Activated CD8-positive, alpha-beta memory T cell treated with anti-CD3 and anti-CD28 coated beads, Interleukin-2, amount 10 ng/mL, durations not matched to agents 7 days and 5 days (primary cell): ENCODE results near the gene LAMP1. TPM values are rescaled to one million over a fixed set of nuclear protein-coding genes. Genes with fewer than 3 reads are reported as not detected.
"Not testable (repeated sequence)": the region's sequence is repeated elsewhere in the genome, so short reads cannot be mapped to it uniquely, and the experiment has no call there.

Experiments
- ATAC-seq: fragments of 150-1000 bp; cut with Tn5 transposase; one replicate; pipeline ENCODE4 v1.10.0; 2021; ENCODE audit warnings: moderate library complexity
- CTCF ChIA-PET: fragments of 350-600 bp; sonication (Branson Sonifier 250); formaldehyde crosslinking; loops from one replicate; lab custom pipeline; 2021; ENCODE audit warnings: antibody characterized with exemption; lab: Charles Lee
- DNase-seq: peaks from one replicate; pipeline ENCODE4 v3.0.0-alpha.2; 2020
- H3K27ac Mint-ChIP-seq: one replicate; pipeline ENCODE4 v1.8.0; 2021; ENCODE audit warnings: mild to moderate bottlenecking, mixed read lengths
- H3K27me3 Mint-ChIP-seq: one replicate; pipeline ENCODE4 v1.8.0; 2021; ENCODE audit warnings: mixed read lengths
- H3K36me3 Mint-ChIP-seq: one replicate; pipeline ENCODE4 v1.8.0; 2021; ENCODE audit warnings: mild to moderate bottlenecking, mixed read lengths
- H3K4me1 Mint-ChIP-seq: one replicate; pipeline ENCODE4 v1.8.0; 2021; ENCODE audit warnings: mixed read lengths
- H3K4me3 Mint-ChIP-seq: one replicate; pipeline ENCODE4 v1.8.0; 2021; ENCODE audit warnings: mild to moderate bottlenecking, moderate library complexity, mixed read lengths
- H3K9me3 Mint-ChIP-seq: one replicate; pipeline ENCODE4 v1.8.0; 2022; ENCODE audit warnings: low read depth, mixed read lengths
- total RNA-seq, 2 experiments: library from RNA; stranded (reverse); gene quantifications; one replicate each; pipeline ENCODE4 v1.2.3, GENCODE V29; 2021

The LAMP1 gene
- total RNA-seq, 2 experiments from 2014 or later = 72.3 to 83.0 TPM

GRCh38 chr13:113305208-113305607, 8.2 kb downstream of the LAMP1 start:
- Mint-ChIP-seq H3K9me3 (no peaks in the 10 kb centered on the region), H3K4me1 (peaks cover 10% of the 10 kb centered on the region), H3K27ac (no peak overlapping the region), H3K36me3 (peaks cover 13% of the 10 kb centered on the region), H3K27me3 (no peaks in the 10 kb centered on the region), H3K4me3 (no peak overlapping the region)
- DNase-seq = no peak
- CTCF ChIA-PET = no interaction called here
- ATAC-seq = no peak

GRCh38 chr13:113307491-113307890, 10.5 kb downstream of the LAMP1 start:
- no peak for ATAC-seq
- Mint-ChIP-seq H3K4me1 (peaks cover 6% of the 10 kb centered on the region), H3K27ac (no peak overlapping the region), H3K36me3 (peaks cover 18% of the 10 kb centered on the region), H3K27me3 (no peaks in the 10 kb centered on the region), H3K4me3 (no peak overlapping the region), H3K9me3 (no peaks in the 10 kb centered on the region)
- CTCF ChIA-PET = no interaction called here
- DNase-seq = no peak

GRCh38 chr13:113309473-113309872, 12.4 kb downstream of the LAMP1 start:
- H3K27me3 Mint-ChIP-seq = no peaks in the 10 kb centered on the region
- no peaks in the 10 kb centered on the region for H3K4me1 Mint-ChIP-seq
- no peak for DNase-seq
- no peak overlapping the region for H3K27ac Mint-ChIP-seq
- CTCF ChIA-PET = no interaction called here
- peaks cover 18% of the 10 kb centered on the region for H3K36me3 Mint-ChIP-seq
- H3K4me3 Mint-ChIP-seq = no peak overlapping the region
- no peaks in the 10 kb centered on the region for H3K9me3 Mint-ChIP-seq
- no peak for ATAC-seq

- H3K4me3 Mint-ChIP-seq, CTCF ChIA-PET, H3K27ac Mint-ChIP-seq, H3K9me3 Mint-ChIP-seq, H3K27me3 Mint-ChIP-seq, DNase-seq, H3K4me1 Mint-ChIP-seq, ATAC-seq: not testable (repeated sequence)
- H3K36me3 Mint-ChIP-seq = peaks cover 10% of the 10 kb centered on the region
These were observed 17.1 kb downstream of the LAMP1 start for GRCh38 chr13:113314112-113314511.

- H3K36me3 Mint-ChIP-seq, ATAC-seq, DNase-seq, H3K9me3 Mint-ChIP-seq, H3K27me3 Mint-ChIP-seq, H3K27ac Mint-ChIP-seq, H3K4me3 Mint-ChIP-seq, CTCF ChIA-PET, H3K4me1 Mint-ChIP-seq: not testable (repeated sequence)
These were observed 17.9 kb downstream of the LAMP1 start for GRCh38 chr13:113314895-113315470.

- Mint-ChIP-seq H3K9me3 (no peaks in the 10 kb centered on the region), H3K4me1 (no peaks in the 10 kb centered on the region), H3K27ac (no peak overlapping the region), H3K36me3 (peaks cover 4% of the 10 kb centered on the region), H3K4me3 (no peak overlapping the region), H3K27me3 (no peaks in the 10 kb centered on the region)
- CTCF ChIA-PET = interaction anchor here (1.4 kb wide), 1 partner anchor 19 kb away, joined by 3 read pairs; the partner anchor contains the start of gene LAMP1
- DNase-seq = no peak
- no peak for ATAC-seq
These were observed 19.0 kb downstream of the LAMP1 start for GRCh38 chr13:113315992-113316391.

- H3K36me3 Mint-ChIP-seq = peaks cover 10% of the 10 kb centered on the region
- no peak overlapping the region for H3K27ac Mint-ChIP-seq
- no peak for ATAC-seq
These were observed 20.0 kb downstream of the LAMP1 start for GRCh38 chr13:113317031-113317430.

GRCh38 chr13:113318956-113319355, 21.9 kb downstream of the LAMP1 start:
- DNase-seq = no peak
- CTCF ChIA-PET = no interaction called here
- ATAC-seq = no peak
- H3K36me3 Mint-ChIP-seq = peaks cover 21% of the 10 kb centered on the region
- no peaks in the 10 kb centered on the region for H3K9me3 Mint-ChIP-seq
- no peaks in the 10 kb centered on the region for H3K27me3 Mint-ChIP-seq
- no peak overlapping the region for H3K4me3 Mint-ChIP-seq
- no peaks in the 10 kb centered on the region for H3K4me1 Mint-ChIP-seq
- no peak overlapping the region for H3K27ac Mint-ChIP-seq

More at GRCh38 chr13:113317031-113317430, 20.0 kb downstream of the LAMP1 start:
- no peaks in the 10 kb centered on the region for H3K9me3 Mint-ChIP-seq
- H3K4me3 Mint-ChIP-seq = no peak overlapping the region
- no peaks in the 10 kb centered on the region for H3K27me3 Mint-ChIP-seq
- CTCF ChIA-PET = interaction anchor here (1.4 kb wide), 1 partner anchor 20 kb away, joined by 3 read pairs; the partner anchor contains the start of gene LAMP1
- no peaks in the 10 kb centered on the region for H3K4me1 Mint-ChIP-seq
- no peak for DNase-seq

- no peaks in the 10 kb centered on the region for H3K4me1 Mint-ChIP-seq
- H3K27ac Mint-ChIP-seq = no peak overlapping the region
These were observed 22.3 kb downstream of the LAMP1 start for GRCh38 chr13:113319371-113319770.

GRCh38 chr13:113320226-113320875, 23.3 kb downstream of the LAMP1 start:
- ATAC-seq = no peak
- peaks cover 23% of the 10 kb centered on the region for H3K36me3 Mint-ChIP-seq
- H3K27ac Mint-ChIP-seq = no peak overlapping the region
- CTCF ChIA-PET = no interaction called here
- no peaks in the 10 kb centered on the region for H3K4me1 Mint-ChIP-seq
- H3K9me3 Mint-ChIP-seq = no peaks in the 10 kb centered on the region
- no peak for DNase-seq
- no peaks in the 10 kb centered on the region for H3K27me3 Mint-ChIP-seq
- no peak overlapping the region for H3K4me3 Mint-ChIP-seq

More at GRCh38 chr13:113319371-113319770, 22.3 kb downstream of the LAMP1 start:
- Mint-ChIP-seq H3K27me3 (no peaks in the 10 kb centered on the region), H3K4me3 (no peak overlapping the region), H3K36me3 (peaks cover 23% of the 10 kb centered on the region), H3K9me3 (no peaks in the 10 kb centered on the region)
- ATAC-seq (no peak), DNase-seq (no peak)
- CTCF ChIA-PET = no interaction called here

- no peaks in the 10 kb centered on the region for H3K27me3 Mint-ChIP-seq
- ATAC-seq = no peak
These were observed 24.5 kb downstream of the LAMP1 start for GRCh38 chr13:113321546-113321945.

GRCh38 chr13:113322043-113322461, 25.0 kb downstream of the LAMP1 start:
- H3K36me3 Mint-ChIP-seq = peaks cover 23% of the 10 kb centered on the region
- no peak for DNase-seq
- H3K4me3 Mint-ChIP-seq = no peak overlapping the region
- no peaks in the 10 kb centered on the region for H3K27me3 Mint-ChIP-seq
- H3K27ac Mint-ChIP-seq = no peak overlapping the region
- CTCF ChIA-PET = no interaction called here
- H3K4me1 Mint-ChIP-seq = no peaks in the 10 kb centered on the region
- no peaks in the 10 kb centered on the region for H3K9me3 Mint-ChIP-seq
- ATAC-seq = no peak

More at GRCh38 chr13:113321546-113321945, 24.5 kb downstream of the LAMP1 start:
- Mint-ChIP-seq H3K27ac (no peak overlapping the region), H3K9me3 (no peaks in the 10 kb centered on the region), H3K36me3 (peaks cover 23% of the 10 kb centered on the region), H3K4me1 (no peaks in the 10 kb centered on the region), H3K4me3 (no peak overlapping the region)
- CTCF ChIA-PET = no interaction called here
- DNase-seq = no peak

- ATAC-seq (no peak), DNase-seq (no peak)
- H3K36me3 Mint-ChIP-seq = peaks cover 23% of the 10 kb centered on the region
- no peaks in the 10 kb centered on the region for H3K27me3 Mint-ChIP-seq
- H3K4me3 Mint-ChIP-seq = no peak overlapping the region
- CTCF ChIA-PET = no interaction called here
- H3K27ac Mint-ChIP-seq = no peak overlapping the region
- no peaks in the 10 kb centered on the region for H3K9me3 Mint-ChIP-seq
- no peaks in the 10 kb centered on the region for H3K4me1 Mint-ChIP-seq
These were observed 26.0 kb downstream of the LAMP1 start for GRCh38 chr13:113322890-113323651.
